BE2C (cell line): ENCODE results near the gene NTRK3.

Source experiments
- DNase-seq: peaks from one replicate; pipeline ENCODE4 v3.0.0-alpha.2; 2020
- H3K27me3 ChIP-seq: fragments of 250-450 bp; sonication (Bioruptor Pico); 2 replicates; pipeline ENCODE4 v1.5.1; 2020; ENCODE audit warnings: mild to moderate bottlenecking
- H3K36me3 ChIP-seq: fragments of 250-450 bp; sonication (Bioruptor Pico); 2 replicates; pipeline ENCODE4 v1.5.1; 2020; ENCODE audit warnings: mild to moderate bottlenecking
- H3K4me1 ChIP-seq: fragments of 250-450 bp; sonication (Bioruptor Pico); 2 replicates; pipeline ENCODE4 v1.5.1; 2020
- H3K4me3 ChIP-seq: 2 replicates; pipeline ENCODE4 v1.5.1; 2011; ENCODE audit warnings: low read depth, low read length
- H3K9me3 ChIP-seq: fragments of 250-450 bp; sonication (Bioruptor Pico); 2 replicates; pipeline ENCODE4 v1.5.1; 2020
- TF ChIP-seq, protein P1 (sequence below): IDR thresholded peaks from 2 replicates; pipeline ENCODE4 v1.5.1; 2012; ENCODE audit warnings: mild to moderate bottlenecking, low read depth, low read length

NTRK3 gene

DNA sequence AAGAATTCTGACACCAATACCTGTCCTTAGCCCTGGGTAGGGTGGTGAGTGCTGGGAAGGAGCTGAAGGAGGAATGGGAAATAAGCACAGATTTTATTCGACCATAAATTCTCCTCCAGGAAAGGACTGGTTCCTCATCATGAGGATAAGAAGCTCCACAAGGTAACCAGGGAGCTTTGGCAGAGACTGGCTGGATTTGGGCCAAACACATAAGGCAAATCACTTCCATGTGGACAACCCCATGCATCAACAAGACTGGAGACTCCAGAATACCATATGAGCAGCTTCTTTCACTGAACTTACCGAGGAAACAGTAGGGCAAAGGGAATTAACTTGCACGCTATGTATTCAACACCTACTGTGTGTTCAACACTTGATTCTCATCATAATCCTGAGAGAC, 312.5 kb downstream of the NTRK3 start:
- TF ChIP-seq, protein P1, sequence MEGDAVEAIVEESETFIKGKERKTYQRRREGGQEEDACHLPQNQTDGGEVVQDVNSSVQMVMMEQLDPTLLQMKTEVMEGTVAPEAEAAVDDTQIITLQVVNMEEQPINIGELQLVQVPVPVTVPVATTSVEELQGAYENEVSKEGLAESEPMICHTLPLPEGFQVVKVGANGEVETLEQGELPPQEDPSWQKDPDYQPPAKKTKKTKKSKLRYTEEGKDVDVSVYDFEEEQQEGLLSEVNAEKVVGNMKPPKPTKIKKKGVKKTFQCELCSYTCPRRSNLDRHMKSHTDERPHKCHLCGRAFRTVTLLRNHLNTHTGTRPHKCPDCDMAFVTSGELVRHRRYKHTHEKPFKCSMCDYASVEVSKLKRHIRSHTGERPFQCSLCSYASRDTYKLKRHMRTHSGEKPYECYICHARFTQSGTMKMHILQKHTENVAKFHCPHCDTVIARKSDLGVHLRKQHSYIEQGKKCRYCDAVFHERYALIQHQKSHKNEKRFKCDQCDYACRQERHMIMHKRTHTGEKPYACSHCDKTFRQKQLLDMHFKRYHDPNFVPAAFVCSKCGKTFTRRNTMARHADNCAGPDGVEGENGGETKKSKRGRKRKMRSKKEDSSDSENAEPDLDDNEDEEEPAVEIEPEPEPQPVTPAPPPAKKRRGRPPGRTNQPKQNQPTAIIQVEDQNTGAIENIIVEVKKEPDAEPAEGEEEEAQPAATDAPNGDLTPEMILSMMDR, result no peak
- DNase-seq, result no peak

DNA sequence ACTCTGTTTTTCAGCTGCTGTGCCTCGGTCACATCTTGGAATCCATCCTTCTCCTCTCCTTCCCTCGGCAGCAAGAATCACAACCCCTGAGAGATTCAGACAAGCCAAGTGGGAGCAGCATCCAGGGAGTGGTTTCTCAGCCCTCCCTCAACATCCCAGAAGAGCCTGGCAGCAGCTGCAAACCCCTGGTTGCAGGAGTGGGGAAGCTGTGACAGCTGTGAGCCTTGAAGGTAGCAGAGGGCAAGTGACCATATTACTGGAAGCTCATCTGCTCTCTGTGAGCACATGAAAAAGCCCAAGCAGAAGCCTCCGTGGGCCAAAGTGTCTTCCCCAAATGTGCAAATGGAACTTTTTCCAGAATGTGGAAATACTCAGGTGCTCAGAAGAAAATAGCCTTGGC, 312.9 kb downstream of the NTRK3 start:
- DNase-seq, result no peak
- Histone ChIP-seq H3K4me3 (no peak overlapping the region), H3K36me3 (no peaks in the 10 kb centered on the region), H3K9me3 (no peaks in the 10 kb centered on the region), H3K27me3 (no peaks in the 10 kb centered on the region), H3K4me1 (no peaks in the 10 kb centered on the region; the same call in 1 of the 2 replicates)
- TF ChIP-seq, protein P1, result no peak

More for the DNA sequence above, 312.5 kb downstream of the NTRK3 start:
- no peak overlapping the region for H3K4me3 ChIP-seq
- H3K4me1 ChIP-seq, result no peaks in the 10 kb centered on the region; the same call in 1 of the 2 replicates
- H3K36me3 ChIP-seq, result no peaks in the 10 kb centered on the region
- no peaks in the 10 kb centered on the region for H3K9me3 ChIP-seq
- no peaks in the 10 kb centered on the region for H3K27me3 ChIP-seq

DNA sequence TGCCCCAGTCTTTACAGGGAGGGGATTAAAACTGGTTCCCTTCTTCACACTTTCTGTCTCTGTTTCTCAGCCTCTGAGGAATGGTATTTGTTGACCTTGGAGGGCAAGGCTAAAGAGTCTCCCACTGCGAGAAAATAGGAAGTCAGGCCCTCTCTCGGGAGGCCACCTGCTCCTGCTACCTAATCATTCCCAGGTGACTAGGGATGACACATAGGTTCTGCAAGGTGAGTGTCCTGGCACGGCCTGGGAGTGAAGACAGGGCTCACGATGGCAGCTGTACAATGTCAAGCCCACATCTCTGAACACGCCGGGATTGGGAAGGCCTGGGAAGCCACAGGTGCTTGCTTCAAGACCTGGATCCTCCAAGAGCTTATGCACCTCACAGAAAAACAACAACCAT, 314.2 kb downstream of the NTRK3 start:
- Histone ChIP-seq H3K36me3 (no peaks in the 10 kb centered on the region), H3K4me3 (no peak overlapping the region), H3K4me1 (peaks cover 4% of the 10 kb centered on the region; the same call in 1 of the 2 replicates), H3K27me3 (no peaks in the 10 kb centered on the region), H3K9me3 (no peaks in the 10 kb centered on the region; the same call in 1 of the 2 replicates)
- no peak for DNase-seq
- TF ChIP-seq, protein P1, result no peak

DNA sequence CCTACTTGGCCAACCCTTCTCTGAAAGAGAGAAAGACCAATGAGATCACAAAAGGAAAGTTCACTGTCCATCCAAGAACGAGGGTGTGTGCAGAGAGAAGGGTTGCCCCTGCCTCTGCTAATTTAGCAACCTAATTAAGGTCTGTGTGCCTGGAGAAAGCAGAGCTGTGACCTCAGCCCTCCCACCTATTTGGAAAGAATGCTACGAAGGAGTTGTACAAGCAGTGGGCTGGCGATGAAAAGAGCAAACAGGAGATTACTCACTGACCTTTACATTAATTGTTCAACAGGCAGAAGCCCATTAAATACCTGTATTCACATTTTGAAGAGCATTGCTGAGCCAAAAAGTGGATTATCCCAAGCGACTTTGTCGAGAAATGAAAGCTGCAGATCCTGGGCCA, 314.9 kb downstream of the NTRK3 start:
- Histone ChIP-seq H3K27me3 (no peaks in the 10 kb centered on the region), H3K4me1 (peaks cover 4% of the 10 kb centered on the region; the same call in 1 of the 2 replicates), H3K4me3 (no peak overlapping the region), H3K36me3 (no peaks in the 10 kb centered on the region), H3K9me3 (no peaks in the 10 kb centered on the region; the same call in 1 of the 2 replicates)
- TF ChIP-seq, protein P1, result no peak
- no peak for DNase-seq

DNA sequence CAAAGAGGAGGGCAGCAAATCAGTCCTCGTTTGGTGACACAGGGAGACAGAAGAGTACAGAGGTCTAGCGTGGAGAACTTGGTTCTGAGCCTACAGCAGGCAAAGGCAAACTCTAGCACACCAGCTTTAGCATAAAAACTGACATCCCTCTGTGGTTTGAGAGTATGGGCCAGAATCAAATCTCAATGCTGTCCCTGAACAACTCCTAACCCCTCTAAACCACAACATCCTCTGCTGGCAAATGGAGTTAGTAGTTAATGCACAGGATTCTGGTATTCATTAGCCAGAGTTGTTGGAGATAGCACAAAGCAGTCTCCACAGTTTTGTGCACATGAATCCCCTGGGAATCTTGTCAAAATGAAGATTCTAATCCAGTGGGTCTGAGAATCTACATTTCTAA, 315.8 kb downstream of the NTRK3 start:
- H3K36me3 ChIP-seq, result no peaks in the 10 kb centered on the region
- TF ChIP-seq, protein P1, result no peak
- no peak overlapping the region for H3K4me3 ChIP-seq
- H3K4me1 ChIP-seq, result peaks cover 4% of the 10 kb centered on the region; the same call in 1 of the 2 replicates
- no peaks in the 10 kb centered on the region for H3K27me3 ChIP-seq
- H3K9me3 ChIP-seq, result no peaks in the 10 kb centered on the region; the same call in 1 of the 2 replicates
- no peak for DNase-seq

DNA sequence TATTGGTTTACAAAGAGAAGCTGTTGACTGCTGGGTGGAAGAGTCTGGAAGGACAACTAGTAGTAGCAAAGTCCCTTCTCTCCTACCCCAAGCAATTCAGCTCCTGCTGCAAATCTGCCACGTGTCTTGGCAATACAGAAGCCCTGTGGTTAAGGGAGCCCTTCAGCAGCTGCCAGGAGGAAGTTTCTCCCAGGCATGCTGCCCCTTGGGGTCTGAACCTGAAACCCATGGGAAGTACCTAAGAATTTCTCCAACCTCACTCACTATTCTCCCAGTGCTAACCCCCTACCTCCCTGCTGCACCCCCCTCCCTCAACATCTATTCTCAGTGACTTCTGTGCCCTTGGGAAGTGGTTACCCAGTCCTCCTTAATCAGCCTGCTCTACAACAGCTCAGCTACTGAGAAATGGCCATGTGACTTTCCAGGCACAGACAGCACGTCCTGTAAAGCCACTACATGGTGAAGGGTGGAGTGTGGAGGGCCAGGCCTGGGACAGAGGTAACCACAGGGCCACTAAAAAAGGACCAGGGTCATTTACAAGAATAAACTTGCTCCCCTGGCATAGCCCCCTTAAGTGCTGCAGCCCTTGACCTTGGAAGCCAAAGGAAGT, 316.6 kb downstream of the NTRK3 start:
- peaks cover 4% of the 10 kb centered on the region; the same call in 1 of the 2 replicates for H3K4me1 ChIP-seq
- no peak for DNase-seq
- H3K4me3 ChIP-seq, result no peak overlapping the region
- no peaks in the 10 kb centered on the region; the same call in 1 of the 2 replicates for H3K9me3 ChIP-seq
- TF ChIP-seq, protein P1, result no peak
- H3K36me3 ChIP-seq, result no peaks in the 10 kb centered on the region
- no peaks in the 10 kb centered on the region for H3K27me3 ChIP-seq
